HS-27A (cell line): ENCODE data around the gene CBX3.
"Not testable (repeated sequence)": the region's sequence is repeated elsewhere in the genome, so short reads cannot be mapped to it uniquely, and the experiment has no call there.

Source experiments
- DNase-seq: peaks from one replicate; pipeline ENCODE4 v3.0.0-alpha.2; 2012; ENCODE audit warnings: low read depth, missing footprints

The CBX3 gene

GRCh38 chr7:26188206-26188956, 13.2 kb upstream of the CBX3 start:
- DNase-seq = no peak

DNA sequence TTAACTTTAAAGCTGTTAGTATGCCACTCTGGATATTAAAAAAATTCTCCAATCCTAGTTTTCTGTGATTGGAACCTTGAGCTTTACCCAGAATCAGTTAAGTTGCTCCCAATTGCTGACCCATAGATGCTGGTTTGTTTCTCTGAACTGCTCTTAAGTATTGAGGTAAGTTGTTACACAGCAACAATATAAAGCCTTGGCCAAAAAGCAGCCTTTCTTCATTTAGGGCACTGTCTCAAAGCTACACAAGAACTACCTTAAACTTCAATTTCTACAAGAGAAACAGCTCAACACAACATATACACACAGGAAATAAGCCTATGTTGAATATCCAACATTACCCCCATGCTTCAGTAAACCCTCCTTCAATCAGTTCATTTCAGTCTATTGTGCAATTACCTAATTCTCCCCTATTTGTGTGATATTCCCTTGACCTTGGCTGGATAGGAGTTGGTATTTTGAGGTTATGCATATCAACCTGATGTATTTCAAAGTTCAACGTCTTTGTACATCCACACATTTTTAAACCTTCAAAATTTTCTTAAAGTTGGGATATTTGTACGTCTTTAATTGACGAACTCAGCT, 12.5 kb upstream of the CBX3 start:
- no peak for DNase-seq

DNA sequence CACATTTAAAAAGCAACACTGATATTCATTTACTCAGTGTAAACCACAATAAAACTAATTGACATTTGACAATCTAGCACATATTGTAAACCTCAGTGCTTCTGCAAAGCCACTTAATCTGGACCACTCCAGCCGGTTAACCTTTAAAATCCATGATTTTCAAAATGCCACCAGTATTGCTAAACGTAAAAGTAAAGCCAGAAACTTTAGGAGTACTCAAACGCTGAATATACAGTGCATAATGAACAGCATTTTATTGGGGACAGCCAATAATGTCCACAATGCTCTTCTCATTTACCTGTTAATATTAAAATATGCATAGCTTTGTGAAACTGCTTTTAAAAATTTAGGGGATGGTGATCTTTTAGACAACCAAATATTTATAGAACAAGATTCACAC, 11.8 kb upstream of the CBX3 start:
- no peak for DNase-seq

DNA sequence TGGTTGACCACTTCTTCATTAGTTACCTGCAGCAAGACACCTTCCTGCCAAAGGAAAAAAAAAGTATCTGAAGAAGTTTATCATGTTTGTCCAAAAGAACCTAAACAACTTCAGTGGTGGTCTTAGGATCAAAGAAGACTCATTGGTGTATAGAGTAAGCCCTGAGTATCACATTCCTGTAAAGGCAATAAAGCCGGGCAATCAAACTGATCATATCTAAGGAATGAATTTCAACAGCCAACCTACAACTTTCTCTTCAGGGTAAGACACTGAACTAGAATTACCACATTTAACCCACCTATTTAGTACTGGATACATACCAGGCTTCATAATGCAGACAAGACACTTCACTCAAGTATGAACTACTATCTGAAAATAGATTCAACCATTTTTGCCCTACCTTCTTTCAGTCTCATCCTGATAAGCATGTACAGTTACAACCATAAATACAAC, 11.1 kb upstream of the CBX3 start:
- DNase-seq = no peak

GRCh38 chr7:26191233-26191973, 10.1 kb upstream of the CBX3 start:
- DNase-seq = no peak

GRCh38 chr7:26191974-26192479, 9.5 kb upstream of the CBX3 start:
- no peak for DNase-seq

- DNase-seq = no peak
These were observed 9.0 kb upstream of the CBX3 start for GRCh38 chr7:26192485-26193087.

- DNase-seq = no peak
These were observed 7.9 kb upstream of the CBX3 start for GRCh38 chr7:26193432-26194207.

DNA sequence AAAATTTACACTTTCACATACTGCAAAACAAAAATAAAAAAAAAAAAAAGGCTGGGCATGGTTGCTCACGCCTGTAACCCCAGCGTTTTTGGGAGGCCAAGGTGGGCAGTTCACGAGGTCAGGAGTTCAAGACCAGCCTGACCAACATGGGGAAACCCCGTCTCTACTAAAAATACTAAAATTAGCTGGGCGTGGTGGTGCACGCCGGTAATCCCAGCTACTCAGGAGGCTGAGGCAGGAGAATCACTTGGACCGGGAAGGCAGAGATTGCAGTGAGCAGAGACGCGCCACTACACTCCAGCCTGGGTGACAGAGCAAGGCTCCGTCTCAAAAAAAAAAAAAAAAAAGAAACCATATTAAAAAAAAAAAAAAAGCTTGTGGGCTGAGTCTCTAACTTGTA, 6.8 kb upstream of the CBX3 start:
- DNase-seq = not testable (repeated sequence)

DNA sequence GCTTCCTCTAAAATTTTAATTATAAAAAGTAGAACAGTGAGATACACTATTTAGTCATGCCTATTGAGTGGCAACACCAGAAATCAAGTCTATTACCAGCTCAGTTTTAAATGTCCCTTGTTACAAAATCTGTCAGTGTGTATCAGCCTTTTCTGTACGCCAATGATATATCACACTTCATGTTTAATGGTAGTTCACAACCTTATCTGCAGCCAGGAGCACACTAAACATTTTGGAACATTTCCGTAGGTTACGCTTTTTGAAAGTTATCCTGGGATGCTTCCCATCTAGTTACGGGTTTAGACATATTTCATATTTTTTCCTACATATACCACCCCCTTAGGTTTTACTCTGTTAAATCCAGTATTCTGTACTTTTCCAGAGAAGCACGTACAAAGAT, 6.4 kb upstream of the CBX3 start:
- DNase-seq = no peak

- no peak for DNase-seq
These were observed 5.5 kb upstream of the CBX3 start for GRCh38 chr7:26195867-26196657.

- no peak for DNase-seq
These were observed 4.1 kb upstream of the CBX3 start for GRCh38 chr7:26197153-26198115.

DNA sequence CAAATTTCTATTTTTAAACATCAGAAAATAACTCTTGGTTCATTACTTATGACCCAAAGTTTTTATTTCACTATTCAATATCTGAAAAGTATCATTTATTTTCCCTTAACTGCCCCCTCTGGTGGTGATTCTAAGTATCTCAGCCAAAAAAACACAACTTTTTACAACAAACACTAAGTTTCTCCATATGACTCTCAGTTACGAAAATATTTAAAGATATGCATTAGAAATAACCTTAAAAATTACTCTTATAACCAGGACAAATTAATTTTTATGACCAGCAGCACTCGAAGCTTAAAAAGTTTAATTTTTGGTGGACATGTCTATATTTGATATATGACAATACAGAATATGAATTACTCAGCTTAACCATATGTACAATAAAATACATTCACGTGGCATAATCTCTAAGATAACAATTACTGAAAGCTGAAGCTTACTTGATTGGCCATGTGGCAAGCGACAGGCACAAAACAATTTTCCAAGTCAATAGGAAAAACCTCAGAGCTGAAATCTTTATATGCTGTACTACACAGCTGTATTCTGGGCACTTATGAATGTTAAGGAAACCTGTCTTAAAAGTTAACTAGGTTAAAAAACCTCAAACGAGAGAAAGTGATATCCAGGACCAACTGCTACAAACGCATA, 3.3 kb upstream of the CBX3 start:
- DNase-seq = no peak

DNA sequence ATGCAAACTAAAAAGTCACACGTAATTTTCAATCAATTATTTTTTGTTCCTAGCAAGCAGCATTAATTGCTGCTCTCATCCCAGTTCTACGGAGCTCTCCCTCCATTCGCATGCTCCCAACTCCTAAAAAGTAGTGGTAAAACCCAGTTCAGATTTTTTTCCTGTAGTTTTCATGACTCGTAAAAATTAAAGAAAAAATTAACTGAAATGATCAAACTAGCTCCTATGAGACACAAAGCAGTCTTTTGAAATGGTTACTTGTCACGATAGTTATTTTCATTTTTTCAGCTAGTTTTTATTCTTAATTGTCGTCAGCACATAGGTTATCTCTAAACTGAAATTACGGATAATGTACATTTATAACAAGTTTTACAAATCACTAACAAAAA, 2.8 kb upstream of the CBX3 start:
- no peak for DNase-seq

DNA sequence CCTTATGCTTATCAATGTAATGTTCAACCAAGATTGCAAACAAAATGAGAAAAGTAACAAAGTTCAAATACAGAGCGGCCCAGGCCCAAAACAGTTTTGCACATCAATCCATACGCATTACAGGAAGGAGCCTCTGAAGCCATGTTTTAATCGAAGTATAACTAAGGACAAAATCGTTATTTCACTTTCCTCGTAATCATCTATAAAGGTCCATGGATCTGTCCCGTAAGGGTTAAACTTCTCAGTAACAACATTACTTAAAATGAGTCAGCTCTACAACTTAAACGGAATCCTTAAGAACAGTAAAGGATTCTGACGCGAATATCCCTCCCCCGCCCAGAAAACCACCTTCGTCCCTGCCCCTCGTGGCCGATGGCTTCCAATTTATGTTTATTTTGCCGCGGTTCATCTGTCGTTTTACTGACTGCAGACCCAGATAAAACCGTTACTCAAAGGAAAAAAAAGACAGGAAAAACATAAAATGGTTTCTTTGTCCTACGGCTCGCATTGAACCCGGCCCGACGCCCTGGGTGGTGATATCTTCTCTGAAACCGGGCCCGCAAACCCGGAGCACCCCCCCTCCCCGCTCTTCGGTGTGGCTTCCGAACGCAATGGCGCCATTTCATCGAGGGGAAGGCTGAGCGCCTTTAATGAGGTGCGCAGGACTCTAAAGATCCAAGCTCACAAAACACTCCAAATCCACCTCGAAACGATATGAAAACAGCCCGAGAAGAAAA, 2.1 kb upstream of the CBX3 start:
- DNase-seq = no peak

- no peak for DNase-seq
These were observed 1.5 kb upstream of the CBX3 start for GRCh38 chr7:26200038-26200443.

DNA sequence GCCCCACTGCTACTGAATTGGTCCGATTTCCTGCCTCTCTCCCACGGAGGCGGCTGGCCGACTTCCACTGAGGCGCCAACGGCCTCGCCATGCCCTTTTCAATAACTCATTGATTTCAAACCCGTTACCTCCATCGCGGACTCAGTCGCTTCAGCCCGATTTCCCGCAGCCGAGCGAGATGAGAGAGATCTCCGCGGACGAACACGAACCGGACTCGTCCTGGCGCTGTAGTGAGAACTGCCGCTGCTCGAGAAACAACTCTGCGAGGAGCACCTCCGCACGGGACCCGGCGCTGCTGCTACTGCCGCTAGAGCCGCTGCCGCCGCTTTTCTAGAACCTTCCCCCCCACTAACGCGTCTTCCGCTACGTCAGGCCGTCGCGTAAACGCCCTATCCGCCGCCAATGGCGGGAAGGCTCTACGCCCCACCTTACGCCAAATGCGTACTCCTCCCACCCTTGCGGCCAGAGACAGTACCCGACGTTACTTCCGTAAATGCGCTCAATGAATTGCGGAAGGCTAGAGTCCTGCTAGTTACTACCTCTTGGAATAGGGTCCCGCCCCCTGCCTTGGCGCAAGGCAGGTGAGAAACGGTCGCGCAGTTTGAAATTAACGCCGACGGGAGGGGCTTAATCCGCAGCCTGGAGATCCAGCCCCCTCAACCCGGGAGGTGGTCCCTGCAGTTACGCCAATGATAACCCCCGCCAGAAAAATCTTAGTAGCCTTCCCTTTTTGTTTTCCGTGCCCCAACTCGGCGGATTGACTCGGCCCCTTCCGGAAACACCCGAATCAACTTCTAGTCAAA, 900 bp upstream of the CBX3 start, which contains the start of gene HNRNPA2B1:
TSS of gene HNRNPA2B1 (minus strand) at position 303 of the 803 bp plus-strand sequence. CDS start at position 134, 169 bp downstream.
- peak; percentile 87 for DNase-seq
